Fibroblast of skin of scalp (primary cell): ENCODE measurements around the gene BTF3L4.

ENCODE experiments used
- DNase-seq: peaks from one replicate; pipeline ENCODE4 v3.0.0-alpha.2; 2013

The BTF3L4 gene

GRCh38 chr1:52125736-52126359, 69.8 kb downstream of the BTF3L4 start:
- DNase-seq = no peak

- DNase-seq = peak; percentile 72
Observed at GRCh38 chr1:52127181-52128180, 71.4 kb downstream of the BTF3L4 start.

DNA sequence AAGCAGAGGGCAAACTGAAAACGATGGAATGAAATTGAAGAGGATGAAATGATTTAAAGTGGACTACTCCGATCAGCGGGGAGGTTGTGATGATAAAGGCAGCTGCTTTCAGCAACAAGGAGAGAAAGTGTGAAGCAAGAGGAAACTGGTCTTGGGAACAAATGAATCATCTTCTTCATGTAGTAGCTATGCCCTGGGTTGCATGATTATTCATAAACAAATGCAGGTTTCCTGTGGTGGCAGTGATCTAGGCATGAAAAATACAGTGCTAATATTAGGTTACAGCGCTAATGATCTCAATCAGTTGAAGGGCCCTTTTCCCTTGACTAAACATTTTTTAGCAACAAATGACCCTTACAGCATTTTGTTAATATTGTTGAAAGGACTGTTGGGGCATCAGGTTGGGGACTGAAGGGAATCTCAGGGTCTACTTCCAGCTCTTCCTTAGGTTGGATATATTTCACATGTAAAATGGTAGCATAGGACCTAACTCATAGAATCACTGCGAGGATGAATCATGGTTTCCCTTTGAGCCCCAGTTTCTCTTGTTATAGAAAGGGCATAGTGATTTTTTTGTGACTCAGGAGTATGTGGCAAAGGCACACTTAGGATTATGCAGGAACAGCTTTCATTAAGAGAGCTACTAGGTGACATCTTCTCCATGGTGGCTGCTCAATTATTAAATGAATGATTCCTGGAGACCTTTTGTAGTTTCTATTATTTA, 83.9 kb downstream of the BTF3L4 start:
- DNase-seq = peak; percentile 67
